HepG2 (cell line): Measurements from ENCODE around the gene GMEB2. TPM values are rescaled to one million over a fixed set of nuclear protein-coding genes. Genes with fewer than 3 reads are reported as not detected.

Source experiments
- AKNA ChIP-seq: sonication (generic); formaldehyde crosslinking; IDR thresholded peaks from 2 replicates; pipeline ENCODE4 v1.4.0; 2020; ENCODE audit warnings: missing genetic modification reagents, borderline replicate concordance
- CREM ChIP-seq, 2 experiments: sonication (generic) in 1 of 2; formaldehyde crosslinking in 1 of 2; IDR thresholded peaks; 2 replicates each; pipeline versions ENCODE4 v1.4.0 to v1.6.1; 2016 to 2020; ENCODE audit warnings: antibody characterized with exemption in 1 of 2, mild to moderate bottlenecking in 1 of 2, missing genetic modification reagents in 1 of 2
- GLMP ChIP-seq: sonication (generic); formaldehyde crosslinking; IDR thresholded peaks from 2 replicates; pipeline ENCODE4 v1.9.0; 2021; ENCODE audit warnings: missing genetic modification reagents, mild to moderate bottlenecking, borderline replicate concordance
- RERE ChIP-seq: IDR thresholded peaks from 2 replicates; pipeline ENCODE4 v1.6.1; 2016; ENCODE audit warnings: low read depth, missing genetic modification reagents, missing compliant biosample characterization
- SIN3B ChIP-seq: fragments of 150-350 bp; IDR thresholded peaks from 2 replicates; pipeline ENCODE4 v1.6.1; 2014; ENCODE audit warnings: low read length
- SMC3 ChIP-seq: IDR thresholded peaks from 2 replicates; pipeline ENCODE4 v1.6.1; 2011; ENCODE audit warnings: low read length, improper control_type of control experiment
- TFE3 ChIP-seq: IDR thresholded peaks from 2 replicates; pipeline ENCODE4 v1.6.1; 2016
- ZEB1 ChIP-seq: IDR thresholded peaks from 2 replicates; pipeline ENCODE4 v1.6.1; 2012; ENCODE audit warnings: mild to moderate bottlenecking, low read depth, inconsistent platforms; ENCODE audit not compliant: insufficient replicate concordance
- ZNF569 ChIP-seq: sonication (generic); formaldehyde crosslinking; IDR thresholded peaks from 2 replicates; pipeline ENCODE4 v1.5.0; 2020; ENCODE audit warnings: mild to moderate bottlenecking, missing genetic modification reagents, moderate library complexity, borderline replicate concordance
- polyA plus RNA-seq, 8 experiments: library from polyadenylated mRNA; depleted of rRNA in 3 of 8; stranded (reverse) in 7 of 8; unstranded in 1 of 8; fragments of >200 nt; fragmentation: Illumina TruSeq in 4 of 8; extraction: Trizol in 4 of 8; gene quantifications; 2 replicates each; pipeline versions ENCODE4 v1.2.1 to v1.2.3, GENCODE V29; 2011 to 2016; ENCODE audit warnings: low read depth in 4 of 8, missing spikeins in 1 of 8, mixed read lengths in 1 of 8; ENCODE audit not compliant: insufficient read depth in 1 of 8
- total RNA-seq, 5 experiments: library from RNA; depleted of rRNA; stranded (reverse); fragments of >200 nt; fragmentation: Illumina TruSeq; extraction: Trizol; gene quantifications; 2 replicates each; pipeline ENCODE4 v1.2.3, GENCODE V29; 2016; ENCODE audit warnings: low read depth in 1 of 5
- TF ChIP-seq, protein P1 (sequence below): sonication (generic); formaldehyde crosslinking; IDR thresholded peaks from 2 replicates; pipeline ENCODE4 v1.5.1; 2020; ENCODE audit warnings: mild to moderate bottlenecking, moderate library complexity, missing genetic modification reagents
- TF ChIP-seq, protein P2 (sequence below): sonication (generic); formaldehyde crosslinking; IDR thresholded peaks from 2 replicates; pipeline ENCODE4 v1.5.0; 2020; ENCODE audit warnings: mild to moderate bottlenecking, missing genetic modification reagents

Gene GMEB2
- total and polyA plus RNA-seq, 2 of the 13 experiments (the other 11 are each of a cell fraction or from before 2014, with no cell fraction given): 10.6 to 12.4 TPM

DNA sequence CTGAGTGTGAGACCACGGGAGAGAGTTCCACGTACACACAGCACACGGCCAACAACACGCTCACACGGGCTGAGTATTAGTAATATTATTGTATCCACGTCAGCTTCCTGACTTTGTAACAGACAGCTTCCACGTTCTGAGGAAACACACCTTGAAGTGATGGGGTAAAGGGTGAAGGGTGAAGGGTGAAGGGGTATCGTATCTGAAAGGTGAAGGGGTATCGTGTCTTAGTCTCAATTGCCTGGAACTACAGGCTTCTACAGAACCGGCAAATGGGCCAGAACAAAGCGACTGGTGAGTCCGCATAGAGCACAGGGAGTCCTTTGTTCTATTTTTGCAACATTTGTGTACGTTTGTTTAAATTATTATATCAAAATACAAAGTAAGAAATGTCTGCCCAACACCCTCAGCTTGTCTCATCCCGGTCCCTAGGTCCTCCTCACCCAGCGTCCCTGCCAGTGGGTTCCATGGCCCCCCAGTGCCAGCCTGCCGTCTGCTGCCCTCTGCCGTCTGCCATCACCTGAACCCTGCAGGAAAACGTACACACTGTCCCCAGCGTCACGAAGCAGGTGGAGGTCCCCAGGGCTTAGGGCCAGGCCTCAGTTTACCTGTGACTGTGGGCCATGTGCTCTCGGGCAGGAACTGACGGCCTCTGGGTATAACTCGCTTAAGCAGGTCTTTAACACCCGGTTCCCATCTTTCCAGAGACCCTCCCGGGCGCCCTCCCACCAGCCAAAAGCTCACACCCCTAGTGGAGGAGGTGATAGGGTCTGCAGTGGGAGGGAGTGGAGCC lies 48.5 kb downstream of the GMEB2 start (continued):
- no peak for TF ChIP-seq AKNA
- TF ChIP-seq, protein P1, sequence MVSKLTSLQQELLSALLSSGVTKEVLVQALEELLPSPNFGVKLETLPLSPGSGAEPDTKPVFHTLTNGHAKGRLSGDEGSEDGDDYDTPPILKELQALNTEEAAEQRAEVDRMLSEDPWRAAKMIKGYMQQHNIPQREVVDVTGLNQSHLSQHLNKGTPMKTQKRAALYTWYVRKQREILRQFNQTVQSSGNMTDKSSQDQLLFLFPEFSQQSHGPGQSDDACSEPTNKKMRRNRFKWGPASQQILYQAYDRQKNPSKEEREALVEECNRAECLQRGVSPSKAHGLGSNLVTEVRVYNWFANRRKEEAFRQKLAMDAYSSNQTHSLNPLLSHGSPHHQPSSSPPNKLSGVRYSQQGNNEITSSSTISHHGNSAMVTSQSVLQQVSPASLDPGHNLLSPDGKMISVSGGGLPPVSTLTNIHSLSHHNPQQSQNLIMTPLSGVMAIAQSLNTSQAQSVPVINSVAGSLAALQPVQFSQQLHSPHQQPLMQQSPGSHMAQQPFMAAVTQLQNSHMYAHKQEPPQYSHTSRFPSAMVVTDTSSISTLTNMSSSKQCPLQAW (CRISPR knock-in tag): no peak
- no peak for TF ChIP-seq ZNF569 (CRISPR knock-in tag)
- TF ChIP-seq GLMP: no peak
- TF ChIP-seq SMC3: peak; percentile 43; the same call in 1 of the 2 replicates
- TF ChIP-seq RERE (CRISPR knock-in tag): no peak
- no peak for TF ChIP-seq SIN3B
- TF ChIP-seq, protein P2, sequence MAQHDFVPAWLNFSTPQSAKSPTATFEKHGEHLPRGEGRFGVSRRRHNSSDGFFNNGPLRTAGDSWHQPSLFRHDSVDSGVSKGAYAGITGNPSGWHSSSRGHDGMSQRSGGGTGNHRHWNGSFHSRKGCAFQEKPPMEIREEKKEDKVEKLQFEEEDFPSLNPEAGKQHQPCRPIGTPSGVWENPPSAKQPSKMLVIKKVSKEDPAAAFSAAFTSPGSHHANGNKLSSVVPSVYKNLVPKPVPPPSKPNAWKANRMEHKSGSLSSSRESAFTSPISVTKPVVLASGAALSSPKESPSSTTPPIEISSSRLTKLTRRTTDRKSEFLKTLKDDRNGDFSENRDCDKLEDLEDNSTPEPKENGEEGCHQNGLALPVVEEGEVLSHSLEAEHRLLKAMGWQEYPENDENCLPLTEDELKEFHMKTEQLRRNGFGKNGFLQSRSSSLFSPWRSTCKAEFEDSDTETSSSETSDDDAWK (CRISPR knock-in tag): no peak
- TF ChIP-seq TFE3 (CRISPR knock-in tag): no peak
- TF ChIP-seq ZEB1: no peak
- no peak for TF ChIP-seq CREM (IDR thresholded peaks at IDR 0.05)
- no peak for TF ChIP-seq CREM (CRISPR knock-in tag; IDR thresholded peaks at IDR 0.05)
